Stimulated activated naive CD4-positive, alpha-beta T cell (primary cell): Measurements from ENCODE around the gene MAPKAPK2.
"Not testable (repeated sequence)": the region's sequence is repeated elsewhere in the genome, so short reads cannot be mapped to it uniquely, and the experiment has no call there.

Experiments used
- DNase-seq, 6 experiments: peaks; one replicate each; lab custom pipeline; 2025; lab: John Stamatoyannopoulos, UW

The MAPKAPK2 gene

DNA sequence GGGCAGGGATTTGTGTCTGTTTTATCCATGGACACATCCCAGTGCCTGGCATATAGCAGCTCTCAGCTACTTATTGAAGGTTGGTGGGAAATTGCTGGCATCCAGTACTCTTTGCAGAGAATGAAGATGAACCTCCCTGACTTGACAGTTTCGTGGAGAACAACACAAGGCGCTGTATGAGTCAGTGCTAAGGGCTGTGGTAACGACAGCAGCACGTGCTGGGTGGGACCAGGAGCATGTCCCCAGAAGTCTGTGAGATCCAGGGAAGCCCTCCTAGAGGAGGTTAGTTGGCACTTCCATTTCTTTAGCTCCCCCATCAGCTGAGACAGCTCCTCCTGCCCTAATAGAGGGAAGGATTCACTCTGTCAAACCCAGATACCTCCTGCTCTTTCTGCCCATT lies 60.0 kb downstream of the MAPKAPK2 start:
- no peak for DNase-seq

GRCh38 chr1:206745301-206745700 lies 60.6 kb downstream of the MAPKAPK2 start:
- DNase-seq: no peak

- no peak for DNase-seq
These were observed 63.8 kb downstream of the MAPKAPK2 start for GRCh38 chr1:206748348-206749030.

DNA sequence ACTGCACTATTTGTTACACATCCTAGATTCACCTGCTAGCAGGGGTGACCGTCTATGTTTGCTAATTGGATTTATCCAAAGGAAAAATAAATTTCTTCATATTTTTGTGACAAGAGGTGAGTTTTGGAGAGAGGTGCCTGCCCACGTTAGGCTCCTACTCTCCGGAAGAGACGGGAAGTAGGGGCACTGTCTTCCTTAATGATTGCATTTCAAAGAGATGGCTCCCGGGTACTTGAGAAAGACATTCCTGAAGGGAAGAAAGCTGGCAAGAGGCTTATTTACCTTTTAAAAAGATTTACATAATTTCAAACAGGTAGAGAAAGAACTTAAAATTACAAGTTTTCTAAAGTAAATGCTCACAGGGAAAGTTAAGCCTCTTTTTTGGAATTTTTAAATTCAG lies 67.2 kb downstream of the MAPKAPK2 start:
- no peak for DNase-seq

- no peak for DNase-seq
These were observed 67.8 kb downstream of the MAPKAPK2 start for GRCh38 chr1:206752481-206752880.

DNA sequence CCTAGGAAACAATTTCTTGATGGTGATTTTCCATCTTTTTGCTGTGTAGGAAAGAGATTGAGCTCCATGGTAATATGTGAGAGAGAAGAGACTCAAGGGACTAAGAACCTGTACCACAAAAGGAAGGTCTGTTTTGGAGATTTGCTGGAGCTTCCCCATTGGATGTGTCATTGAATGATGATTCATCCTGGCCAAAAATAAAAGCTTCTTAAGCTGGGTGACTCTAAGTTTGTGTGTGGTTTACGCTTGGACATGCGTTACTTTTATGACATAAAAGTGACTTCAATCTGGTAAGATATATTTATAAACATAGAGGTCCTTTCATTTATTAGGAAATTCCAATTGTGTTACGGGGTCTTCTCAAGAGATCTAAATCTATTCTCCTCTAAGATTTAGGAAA lies 68.4 kb downstream of the MAPKAPK2 start:
- DNase-seq: no peak

DNA sequence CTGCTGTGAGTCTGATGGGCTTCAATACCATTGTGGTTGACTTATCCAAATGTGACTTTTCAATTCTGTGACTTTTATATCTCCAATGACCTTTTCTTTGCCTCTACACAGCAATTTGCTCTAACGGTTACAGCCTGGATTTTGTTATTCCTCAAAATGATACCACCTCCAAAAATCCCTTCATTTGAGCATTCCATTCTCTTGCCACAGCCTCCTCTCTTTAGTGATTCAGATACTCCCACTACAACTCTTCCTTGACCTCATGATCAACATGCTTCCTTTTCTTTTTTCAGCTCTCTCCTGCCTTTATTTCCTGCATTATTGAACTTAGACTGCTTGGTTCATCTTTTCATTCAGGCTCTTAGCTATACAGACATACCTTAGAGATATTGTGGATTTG lies 69.3 kb downstream of the MAPKAPK2 start:
- DNase-seq: no peak

- peak in 4 of 6 experiments; percentile 13 to 85 (median 82) for DNase-seq
These were observed 73.0 kb downstream of the MAPKAPK2 start for GRCh38 chr1:206757524-206758266.

DNA sequence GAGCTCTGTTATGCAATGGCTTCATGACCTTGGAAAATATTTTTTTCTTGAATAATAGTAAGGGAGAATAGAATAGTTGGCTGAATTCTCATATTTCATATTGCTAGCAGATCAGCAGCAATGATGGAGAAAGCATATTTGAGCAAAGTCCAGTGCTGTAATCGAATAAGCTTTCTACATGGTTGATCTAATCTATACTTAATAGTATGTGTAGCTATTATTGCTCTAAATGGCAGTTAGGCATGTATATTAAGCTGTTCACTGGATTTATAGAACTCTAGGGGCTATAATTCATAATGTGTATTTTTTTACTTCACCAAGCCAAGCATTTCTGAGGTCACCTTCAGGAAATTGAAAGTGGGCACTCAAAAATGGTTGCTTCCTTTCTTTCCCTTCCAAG lies 75.9 kb downstream of the MAPKAPK2 start:
- DNase-seq: no peak

GRCh38 chr1:206761159-206761768 lies 76.6 kb downstream of the MAPKAPK2 start:
- DNase-seq: no peak

- not testable (repeated sequence) for DNase-seq
These were observed 78.1 kb downstream of the MAPKAPK2 start for GRCh38 chr1:206762741-206763364.

GRCh38 chr1:206765771-206766170 lies 81.1 kb downstream of the MAPKAPK2 start:
- peak in 1 of 6 experiments; percentile 30 for DNase-seq

- peak; percentile 44 to 76 (median 58) for DNase-seq
These were observed 81.6 kb downstream of the MAPKAPK2 start for GRCh38 chr1:206766251-206766856.

DNA sequence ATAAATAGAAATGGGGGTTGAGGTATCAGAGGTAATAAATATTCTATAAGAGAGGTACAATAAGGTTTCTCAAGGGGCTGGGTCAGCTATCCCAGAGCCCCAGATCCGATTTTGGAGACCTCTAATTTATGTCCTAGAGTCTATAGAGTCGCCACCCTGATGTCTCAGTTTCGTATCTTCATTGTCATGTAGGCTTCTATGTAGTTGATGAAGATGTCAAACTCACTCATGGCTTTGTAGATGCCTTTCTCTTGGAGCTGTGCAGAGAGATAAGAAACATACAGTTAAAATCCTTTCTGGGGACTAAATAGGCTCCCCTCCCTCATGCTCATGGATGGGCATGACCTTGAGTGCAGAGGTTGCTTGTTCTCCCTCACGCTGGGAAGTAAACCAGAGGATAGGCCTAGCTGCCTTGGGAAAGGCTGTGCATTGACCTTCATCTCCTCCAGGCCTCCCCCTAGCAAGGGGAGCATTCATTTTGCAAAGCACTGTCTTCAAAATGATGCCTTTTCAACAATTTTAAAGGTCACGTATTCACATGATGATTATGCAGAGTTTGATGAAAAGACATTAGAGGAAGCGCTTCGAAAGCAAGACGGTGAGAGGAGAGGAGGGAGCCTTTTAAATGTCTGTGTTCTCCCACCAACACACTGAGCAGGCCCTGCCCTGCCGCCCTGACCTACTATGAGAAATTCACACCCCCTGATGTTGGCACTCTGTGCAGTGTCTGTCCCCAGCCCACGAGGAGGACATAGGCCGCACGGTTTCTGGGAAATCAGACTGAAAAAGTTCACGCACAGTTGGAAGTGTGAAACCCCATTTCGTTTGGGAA lies 84.0 kb downstream of the MAPKAPK2 start:
- no peak for DNase-seq

- DNase-seq: peak in 3 of 6 experiments; percentile 15 to 34 (median 30)
These were observed 84.6 kb downstream of the MAPKAPK2 start for GRCh38 chr1:206769304-206769731.

- peak in 1 of 6 experiments; percentile 42 for DNase-seq
These were observed 86.0 kb downstream of the MAPKAPK2 start, which contains the start of gene IL19 for GRCh38 chr1:206770531-206771337. Gene IL19 (plus strand): TSS chr1:206770773. CDS start chr1:206836663, 65,890 bp downstream.

DNA sequence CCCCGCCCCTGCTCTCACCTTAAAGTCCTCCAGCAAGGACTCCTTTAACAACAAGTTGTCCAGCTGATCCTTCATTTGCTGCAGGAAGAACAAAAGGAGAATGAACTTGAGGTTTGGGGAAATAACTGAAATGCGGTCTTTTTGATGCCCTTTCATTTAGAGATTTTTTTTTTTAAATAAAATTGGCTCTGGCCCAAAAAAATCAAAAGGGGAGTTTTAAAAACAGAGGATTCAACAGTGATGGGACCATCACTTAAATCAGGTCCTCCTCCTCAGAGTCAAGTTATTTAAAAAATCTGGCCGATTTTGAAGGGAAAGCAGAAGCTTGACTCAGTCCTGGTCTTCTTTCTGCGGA lies 86.6 kb downstream of the MAPKAPK2 start:
- peak in 1 of 6 experiments; percentile 36 for DNase-seq

DNA sequence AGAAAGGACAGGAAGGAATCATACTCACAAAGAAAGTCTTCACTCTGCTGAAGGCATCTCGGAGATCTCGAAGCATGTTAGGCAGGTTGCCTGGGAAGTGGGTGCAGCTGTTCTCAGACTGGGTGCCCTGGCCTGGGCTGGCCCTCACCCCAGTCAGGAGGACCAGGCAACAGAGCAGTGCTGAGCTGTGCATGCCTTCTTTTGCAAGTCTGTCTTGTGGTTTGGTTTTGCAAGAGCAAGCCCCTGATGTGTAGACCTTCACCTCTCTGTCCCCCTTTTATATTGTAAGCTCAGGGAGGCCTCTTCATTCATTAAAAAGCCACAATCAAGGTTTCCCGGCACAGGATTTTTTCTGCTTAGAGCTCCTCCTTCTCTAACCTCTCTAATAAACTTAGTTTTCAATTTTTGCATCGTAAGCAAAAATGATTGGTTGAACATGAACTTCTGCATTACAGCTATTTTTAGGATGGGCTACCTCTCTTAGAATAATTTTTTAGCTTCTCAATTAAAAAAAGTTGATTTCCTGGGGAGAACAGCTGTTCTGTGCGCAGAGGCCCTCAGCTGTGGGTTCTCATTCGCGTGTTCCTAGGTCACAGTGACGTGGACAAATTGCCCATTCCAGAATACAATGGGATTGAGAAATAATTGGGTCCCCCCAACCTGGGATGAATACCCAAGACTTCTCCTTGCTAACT lies 87.7 kb downstream of the MAPKAPK2 start, which contains the start of gene IL10:
IL10 (minus strand) TSS at position 252 of the 695 bp plus-strand sequence; CDS start at position 193, 59 bp downstream.
- no peak for DNase-seq

DNA sequence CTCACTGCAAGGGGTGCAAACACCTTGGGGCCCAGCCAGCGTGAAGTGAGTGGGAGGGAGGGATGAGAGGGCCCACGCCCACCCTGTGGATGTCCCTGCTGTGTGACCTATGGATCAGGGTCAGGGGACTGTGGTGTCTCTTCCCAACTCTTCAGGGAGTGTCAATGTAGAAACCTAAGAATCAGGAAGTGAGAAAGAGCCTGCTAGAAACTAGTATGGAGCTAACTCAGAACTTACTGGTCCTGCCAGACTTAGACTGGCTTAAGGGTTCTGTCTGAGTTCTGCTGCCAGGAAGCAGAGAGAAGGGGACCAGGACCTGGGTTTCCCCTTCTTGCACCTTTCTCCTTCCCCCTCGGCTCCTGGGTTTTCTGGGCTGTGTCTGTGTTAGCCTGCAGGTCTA lies 89.4 kb downstream of the MAPKAPK2 start:
- DNase-seq: no peak
